ENCODE measurements around the gene CEND1.
"Not testable (repeated sequence)": the region's sequence is repeated elsewhere in the genome, so short reads cannot be mapped to it uniquely, and the experiment has no call there.

Gene CEND1

GRCh38 chr11:746289-747157 is 43.4 kb downstream of the CEND1 start:
- H3K36me3 ChIP-seq (ENCODE audit: insufficient read depth, insufficient read length, low read length): peaks cover 11% of the 10 kb centered on the region
- TF ChIP-seq YY1 (IDR thresholded peaks at IDR 0.05; ENCODE audit: insufficient read depth, insufficient read length): no peak
- TF ChIP-seq SUZ12 (IDR thresholded peaks at IDR 0.05; ENCODE audit: extremely low read depth, insufficient read depth, insufficient read length): no peak
- no peak for TF ChIP-seq ZNF274 (IDR thresholded peaks at IDR 0.05; ENCODE audit: low read depth, low read length)
- DNase-seq (ENCODE audit: low read depth, low spot score): no peak
- peak overlapping the region; percentile 88 for H3K4me3 ChIP-seq (ENCODE audit: insufficient read length, low read depth)
- no peaks in the 10 kb centered on the region for H3K9me3 ChIP-seq (ENCODE audit: insufficient read depth, low read length)
- no peaks in the 10 kb centered on the region for H3K27me3 ChIP-seq (ENCODE audit: insufficient read depth, insufficient read length)
- no peaks in the 10 kb centered on the region for H3K4me1 ChIP-seq (ENCODE audit: insufficient read depth, insufficient read length)
- H3K9ac ChIP-seq (ENCODE audit: insufficient read length, low read depth): peak overlapping the region; percentile 82

DNA sequence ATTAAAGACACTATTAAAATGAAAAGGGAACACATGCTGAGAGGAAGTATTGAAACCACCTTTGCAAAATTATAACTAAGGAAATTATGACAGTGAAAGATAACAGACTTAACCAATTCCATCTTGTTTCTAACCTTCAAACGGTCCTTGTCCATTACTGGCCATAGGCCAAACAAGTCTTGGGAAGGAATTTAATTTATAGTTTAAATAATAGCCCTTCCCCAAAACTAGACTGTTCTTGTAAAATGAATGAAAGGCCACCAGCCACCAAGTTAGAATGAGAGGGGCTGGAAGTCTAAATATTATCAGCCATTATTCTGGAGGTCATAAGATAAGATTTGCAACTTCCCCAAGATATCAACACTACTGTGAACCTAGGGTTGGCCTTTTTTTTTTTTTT is 44.5 kb downstream of the CEND1 start:
- Histone ChIP-seq H3K4me3 (ENCODE audit: insufficient read length, low read depth) (no peak overlapping the region), H3K27me3 (ENCODE audit: insufficient read depth, insufficient read length) (no peaks in the 10 kb centered on the region), H3K9ac (ENCODE audit: insufficient read length, low read depth) (no peak overlapping the region), H3K36me3 (ENCODE audit: insufficient read depth, insufficient read length, low read length) (peaks cover 11% of the 10 kb centered on the region), H3K9me3 (ENCODE audit: insufficient read depth, low read length) (no peaks in the 10 kb centered on the region), H3K4me1 (ENCODE audit: insufficient read depth, insufficient read length) (no peaks in the 10 kb centered on the region)
- no peak for DNase-seq (ENCODE audit: low read depth, low spot score)
- TF ChIP-seq YY1 (IDR thresholded peaks at IDR 0.05; ENCODE audit: insufficient read depth, insufficient read length): no peak
- no peak for TF ChIP-seq SUZ12 (IDR thresholded peaks at IDR 0.05; ENCODE audit: extremely low read depth, insufficient read depth, insufficient read length)
- TF ChIP-seq ZNF274 (IDR thresholded peaks at IDR 0.05; ENCODE audit: low read depth, low read length): no peak

DNA sequence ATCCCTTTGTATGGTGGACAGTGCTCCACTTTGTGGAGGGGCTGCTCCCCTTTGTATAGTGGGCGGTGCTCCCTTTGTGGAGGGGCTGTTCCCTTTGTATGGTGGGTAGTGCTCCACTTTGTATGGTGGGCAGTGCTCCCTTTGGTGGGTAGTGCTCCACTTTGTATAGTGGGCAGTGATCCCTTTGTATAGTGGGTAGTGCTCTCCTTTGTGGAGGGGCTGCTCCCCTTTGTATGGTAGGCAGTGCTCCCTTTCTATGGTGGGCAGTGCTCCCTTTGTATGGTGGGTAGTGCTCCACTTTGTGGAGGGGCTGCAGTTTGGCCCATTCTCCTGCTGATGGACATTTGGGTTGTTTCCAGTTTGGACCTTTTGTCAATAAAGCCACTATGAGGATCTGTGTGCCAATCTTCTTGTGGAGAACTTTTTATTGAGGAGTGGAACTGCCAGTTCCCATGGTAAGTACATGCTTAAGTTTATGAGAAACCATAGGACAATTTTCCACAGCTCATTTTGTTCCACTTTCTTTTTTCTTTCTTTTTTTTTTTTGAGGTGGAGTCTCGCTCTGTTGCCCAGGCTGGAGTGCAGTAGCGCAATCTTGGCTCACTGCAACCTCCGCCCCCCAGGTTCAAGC is 47.2 kb downstream of the CEND1 start:
- no peak for DNase-seq (ENCODE audit: low read depth, low spot score)
- TF ChIP-seq SUZ12 (IDR thresholded peaks at IDR 0.05; ENCODE audit: extremely low read depth, insufficient read depth, insufficient read length) (no peak), ZNF274 (IDR thresholded peaks at IDR 0.05; ENCODE audit: low read depth, low read length) (no peak), YY1 (IDR thresholded peaks at IDR 0.05; ENCODE audit: insufficient read depth, insufficient read length) (no peak)
- H3K4me3 ChIP-seq (ENCODE audit: insufficient read length, low read depth): no peak overlapping the region

DNA sequence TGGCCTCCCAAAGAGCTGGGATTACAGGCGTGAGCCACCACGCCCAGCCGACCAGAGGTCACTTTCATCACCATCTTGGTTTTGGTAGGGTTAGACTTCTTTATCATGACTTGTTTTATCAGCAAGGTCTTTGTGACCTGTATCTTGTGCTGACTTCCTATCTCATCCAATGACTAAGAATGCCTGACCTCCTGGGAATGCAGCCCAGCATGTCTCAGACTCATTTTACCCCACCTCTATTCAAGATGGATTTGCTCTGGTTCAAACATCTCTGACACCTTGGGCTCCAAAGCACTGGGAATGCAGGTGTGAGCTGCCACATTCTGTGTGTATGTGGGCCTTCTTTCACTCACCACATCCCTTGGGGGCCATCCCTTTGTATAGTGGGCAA is 47.7 kb downstream of the CEND1 start:
- TF ChIP-seq YY1 (IDR thresholded peaks at IDR 0.05; ENCODE audit: insufficient read depth, insufficient read length) (no peak), ZNF274 (IDR thresholded peaks at IDR 0.05; ENCODE audit: low read depth, low read length) (no peak), SUZ12 (IDR thresholded peaks at IDR 0.05; ENCODE audit: extremely low read depth, insufficient read depth, insufficient read length) (no peak)
- Histone ChIP-seq H3K36me3 (ENCODE audit: insufficient read depth, insufficient read length, low read length) (no peaks in the 10 kb centered on the region), H3K4me1 (ENCODE audit: insufficient read depth, insufficient read length) (peaks cover 3% of the 10 kb centered on the region), H3K27me3 (ENCODE audit: insufficient read depth, insufficient read length) (no peaks in the 10 kb centered on the region), H3K9me3 (ENCODE audit: insufficient read depth, low read length) (no peaks in the 10 kb centered on the region), H3K4me3 (ENCODE audit: insufficient read length, low read depth) (no peak overlapping the region), H3K9ac (ENCODE audit: insufficient read length, low read depth) (no peak overlapping the region)
- no peak for DNase-seq (ENCODE audit: low read depth, low spot score)

More for the DNA sequence above, 47.2 kb downstream of the CEND1 start:
- H3K4me1 ChIP-seq (ENCODE audit: insufficient read depth, insufficient read length): no peaks in the 10 kb centered on the region
- H3K36me3 ChIP-seq (ENCODE audit: insufficient read depth, insufficient read length, low read length): no peaks in the 10 kb centered on the region
- H3K9me3 ChIP-seq (ENCODE audit: insufficient read depth, low read length): no peaks in the 10 kb centered on the region
- H3K27me3 ChIP-seq (ENCODE audit: insufficient read depth, insufficient read length): no peaks in the 10 kb centered on the region
- H3K9ac ChIP-seq (ENCODE audit: insufficient read length, low read depth): no peak overlapping the region

DNA sequence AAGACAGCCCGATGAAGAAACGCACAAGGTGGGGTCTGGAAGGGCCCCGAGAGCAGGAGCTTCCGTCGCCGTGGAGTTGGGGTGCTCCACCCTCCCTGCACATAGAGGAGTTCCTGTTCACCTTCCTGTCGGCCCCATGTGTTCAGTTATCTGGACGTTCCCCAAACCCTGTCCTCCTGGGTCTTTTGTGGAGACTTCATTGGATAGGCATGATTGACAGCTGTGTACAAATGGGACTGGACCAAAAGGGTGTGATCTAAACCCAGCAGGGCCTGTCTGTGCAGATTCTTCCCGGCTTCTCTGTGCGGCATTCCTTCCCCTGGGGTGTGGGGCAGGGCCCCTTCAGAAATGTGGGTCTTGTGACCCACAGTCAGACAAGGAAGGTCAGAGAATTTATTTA is 52.0 kb downstream of the CEND1 start:
- H3K4me1 ChIP-seq (ENCODE audit: insufficient read depth, insufficient read length); DNase-seq (ENCODE audit: low read depth, low spot score); H3K9me3 ChIP-seq (ENCODE audit: insufficient read depth, low read length); H3K4me3 ChIP-seq (ENCODE audit: insufficient read length, low read depth); H3K36me3 ChIP-seq (ENCODE audit: insufficient read depth, insufficient read length, low read length); H3K9ac ChIP-seq (ENCODE audit: insufficient read length, low read depth); H3K27me3 ChIP-seq (ENCODE audit: insufficient read depth, insufficient read length): not testable (repeated sequence)

GRCh38 chr11:737366-737765 is 52.5 kb downstream of the CEND1 start:
- Histone ChIP-seq H3K9me3 (ENCODE audit: insufficient read depth, low read length) (no peaks in the 10 kb centered on the region), H3K27me3 (ENCODE audit: insufficient read depth, insufficient read length) (no peaks in the 10 kb centered on the region), H3K4me1 (ENCODE audit: insufficient read depth, insufficient read length) (peaks cover 3% of the 10 kb centered on the region), H3K4me3 (ENCODE audit: insufficient read length, low read depth) (no peak overlapping the region), H3K36me3 (ENCODE audit: insufficient read depth, insufficient read length, low read length) (no peaks in the 10 kb centered on the region), H3K9ac (ENCODE audit: insufficient read length, low read depth) (peak overlapping the region; percentile 70)
- DNase-seq (ENCODE audit: low read depth, low spot score): no peak
- TF ChIP-seq YY1 (IDR thresholded peaks at IDR 0.05; ENCODE audit: insufficient read depth, insufficient read length) (no peak), ZNF274 (IDR thresholded peaks at IDR 0.05; ENCODE audit: low read depth, low read length) (no peak), SUZ12 (IDR thresholded peaks at IDR 0.05; ENCODE audit: extremely low read depth, insufficient read depth, insufficient read length) (no peak)

Data from NT2/D1 (cell line).